K562 (cell line): ENCODE data around the gene ADCY4. TPM values are rescaled to one million over a fixed set of nuclear protein-coding genes. Genes with fewer than 3 reads are reported as not detected.
A peak's percentile ranks its signal among the peaks of the same experiment; 100 is the strongest.

ENCODE experiments used
- CBX2 ChIP-seq: fragments of 200-600 bp; sonication (generic); IDR thresholded peaks from one replicate; pipeline ENCODE4 v1.6.1; 2012; ENCODE audit warnings: mild to moderate bottlenecking, low read length, inconsistent platforms; ENCODE audit not compliant: insufficient read depth, poor library complexity, severe bottlenecking
- ETV5 ChIP-seq: sonication (generic); formaldehyde crosslinking; IDR thresholded peaks from 2 replicates; pipeline ENCODE4 v1.4.0; 2020; ENCODE audit warnings: low read depth, mild to moderate bottlenecking, missing genetic modification reagents
- HEY1 ChIP-seq: fragments of 250-450 bp; sonication (Bioruptor Pico); IDR thresholded peaks from 2 replicates; pipeline ENCODE4 v1.5.0; 2020; ENCODE audit warnings: mild to moderate bottlenecking, moderate library complexity, borderline replicate concordance
- NFATC3 ChIP-seq: fragments of 450-650 bp; IDR thresholded peaks from 2 replicates; pipeline ENCODE4 v1.6.1; 2017; ENCODE audit warnings: mild to moderate bottlenecking
- RAD51 ChIP-seq: fragments of 450-650 bp; IDR thresholded peaks from 2 replicates; pipeline ENCODE4 v1.7.1; 2016; ENCODE audit warnings: low read depth, mild to moderate bottlenecking, borderline replicate concordance
- SIN3B ChIP-seq: fragments of 450-650 bp; IDR thresholded peaks from 2 replicates; pipeline ENCODE4 v1.6.1; 2017; ENCODE audit warnings: low read depth, mild to moderate bottlenecking, moderate library complexity
- SREBF2 ChIP-seq: sonication (generic); formaldehyde crosslinking; IDR thresholded peaks from 2 replicates; pipeline ENCODE4 v1.4.0; 2020; ENCODE audit warnings: mild to moderate bottlenecking, missing genetic modification reagents
- TOE1 ChIP-seq, 2 experiments: fragments of 450-650 bp in 1 of 2; sonication (generic) in 1 of 2; formaldehyde crosslinking in 1 of 2; IDR thresholded peaks; 2 replicates each; pipeline versions ENCODE4 v1.7.1 to v1.8.0; 2016 to 2022; ENCODE audit warnings: borderline replicate concordance in 2 of 2, mild to moderate bottlenecking in 2 of 2, antibody characterized with exemption in 1 of 2, inconsistent platforms in 1 of 2, low read depth in 1 of 2, missing genetic modification reagents in 1 of 2, moderate library complexity in 1 of 2
- ZC3H4 ChIP-seq: sonication (generic); formaldehyde crosslinking; IDR thresholded peaks from 2 replicates; pipeline ENCODE4 v1.9.0; 2021; ENCODE audit warnings: missing genetic modification reagents, borderline replicate concordance
- polyA plus RNA-seq, 8 experiments: library from polyadenylated mRNA; depleted of rRNA in 4 of 8; stranded (reverse) in 5 of 8; unstranded in 3 of 8; fragments of >200 nt; fragmentation: Nextera tagmentation in 2 of 8; fragmentation: Illumina TruSeq in 1 of 8; extraction: Ambion mirVana in 2 of 8; extraction: Trizol in 1 of 8; gene quantifications; 2 replicates each; pipeline versions ENCODE4 v1.2.1 to v1.2.3, GENCODE V29; 2011 to 2014; ENCODE audit warnings: inconsistent platforms in 1 of 8, missing spikeins in 1 of 8
- total RNA-seq, 7 experiments: library from RNA; depleted of rRNA in 6 of 7; stranded (reverse); fragments of >200 nt in 6 of 7; fragmentation: Illumina TruSeq in 2 of 7; extraction: Trizol in 2 of 7; gene quantifications; 2 replicates each; pipeline versions ENCODE4 v1.2.1 to v1.2.3, GENCODE V29; 2011 to 2021; ENCODE audit warnings: low replicate concordance in 1 of 7
- TF ChIP-seq, protein P1 (sequence below): fragments of 450-650 bp; formaldehyde crosslinking; IDR thresholded peaks from 2 replicates; pipeline ENCODE4 v1.4.0; 2020; ENCODE audit warnings: mild to moderate bottlenecking, moderate library complexity
- TF ChIP-seq, protein P2 (sequence below), 2 experiments: fragments of 450-650 bp; conservative IDR thresholded peaks; 2 replicates each; pipeline ENCODE4 v1.6.1; 2017; ENCODE audit warnings: mild to moderate bottlenecking in 2 of 2, moderate library complexity in 2 of 2
- TF ChIP-seq, protein P3 (sequence below), 2 experiments: fragments of 450-650 bp; IDR thresholded peaks; 2 replicates each; pipeline ENCODE4 v1.6.1; 2016; ENCODE audit warnings: mild to moderate bottlenecking in 2 of 2, borderline replicate concordance in 1 of 2, low read depth in 1 of 2, moderate library complexity in 1 of 2
- TF ChIP-seq, protein P4 (sequence below): fragments of 450-650 bp; formaldehyde crosslinking; IDR thresholded peaks from 2 replicates; pipeline ENCODE4 v1.4.0; 2020; ENCODE audit warnings: mild to moderate bottlenecking

Gene ADCY4
- total and polyA plus RNA-seq, 9 of the 15 experiments (the other 6 are each of a cell fraction or from before 2014, with no cell fraction given): 0.04 to 0.31 (median 0.15) TPM; not detected in 2

DNA sequence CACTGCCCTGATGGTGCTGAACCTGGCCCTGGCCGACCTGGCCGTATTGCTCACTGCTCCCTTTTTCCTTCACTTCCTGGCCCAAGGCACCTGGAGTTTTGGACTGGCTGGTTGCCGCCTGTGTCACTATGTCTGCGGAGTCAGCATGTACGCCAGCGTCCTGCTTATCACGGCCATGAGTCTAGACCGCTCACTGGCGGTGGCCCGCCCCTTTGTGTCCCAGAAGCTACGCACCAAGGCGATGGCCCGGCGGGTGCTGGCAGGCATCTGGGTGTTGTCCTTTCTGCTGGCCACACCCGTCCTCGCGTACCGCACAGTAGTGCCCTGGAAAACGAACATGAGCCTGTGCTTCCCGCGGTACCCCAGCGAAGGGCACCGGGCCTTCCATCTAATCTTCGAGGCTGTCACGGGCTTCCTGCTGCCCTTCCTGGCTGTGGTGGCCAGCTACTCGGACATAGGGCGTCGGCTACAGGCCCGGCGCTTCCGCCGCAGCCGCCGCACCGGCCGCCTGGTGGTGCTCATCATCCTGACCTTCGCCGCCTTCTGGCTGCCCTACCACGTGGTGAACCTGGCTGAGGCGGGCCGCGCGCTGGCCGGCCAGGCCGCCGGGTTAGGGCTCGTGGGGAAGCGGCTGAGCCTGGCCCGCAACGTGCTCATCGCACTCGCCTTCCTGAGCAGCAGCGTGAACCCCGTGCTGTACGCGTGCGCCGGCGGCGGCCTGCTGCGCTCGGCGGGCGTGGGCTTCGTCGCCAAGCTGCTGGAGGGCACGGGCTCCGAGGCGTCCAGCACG is 18.9 kb downstream of the ADCY4 start (continued):
- TF ChIP-seq, protein P1, sequence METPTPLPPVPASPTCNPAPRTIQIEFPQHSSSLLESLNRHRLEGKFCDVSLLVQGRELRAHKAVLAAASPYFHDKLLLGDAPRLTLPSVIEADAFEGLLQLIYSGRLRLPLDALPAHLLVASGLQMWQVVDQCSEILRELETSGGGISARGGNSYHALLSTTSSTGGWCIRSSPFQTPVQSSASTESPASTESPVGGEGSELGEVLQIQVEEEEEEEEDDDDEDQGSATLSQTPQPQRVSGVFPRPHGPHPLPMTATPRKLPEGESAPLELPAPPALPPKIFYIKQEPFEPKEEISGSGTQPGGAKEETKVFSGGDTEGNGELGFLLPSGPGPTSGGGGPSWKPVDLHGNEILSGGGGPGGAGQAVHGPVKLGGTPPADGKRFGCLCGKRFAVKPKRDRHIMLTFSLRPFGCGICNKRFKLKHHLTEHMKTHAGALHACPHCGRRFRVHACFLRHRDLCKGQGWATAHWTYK: peak; percentile 55; the same call in 1 of the 2 replicates
- TF ChIP-seq ETV5 (CRISPR knock-in tag) (peak; percentile 92), RAD51 (peak; percentile 20; the same call in 1 of the 2 replicates), HEY1 (CRISPR knock-in tag) (no peak), TOE1 (IDR thresholded peaks at IDR 0.05; ENCODE audit: borderline replicate concordance) (no peak), TOE1 (CRISPR knock-in tag; IDR thresholded peaks at IDR 0.05; ENCODE audit: borderline replicate concordance, low read depth) (no peak), SREBF2 (CRISPR knock-in tag) (no peak), ZC3H4 (no peak), NFATC3 (no peak), CBX2 (no peak), SIN3B (no peak)
- TF ChIP-seq, protein P2, sequence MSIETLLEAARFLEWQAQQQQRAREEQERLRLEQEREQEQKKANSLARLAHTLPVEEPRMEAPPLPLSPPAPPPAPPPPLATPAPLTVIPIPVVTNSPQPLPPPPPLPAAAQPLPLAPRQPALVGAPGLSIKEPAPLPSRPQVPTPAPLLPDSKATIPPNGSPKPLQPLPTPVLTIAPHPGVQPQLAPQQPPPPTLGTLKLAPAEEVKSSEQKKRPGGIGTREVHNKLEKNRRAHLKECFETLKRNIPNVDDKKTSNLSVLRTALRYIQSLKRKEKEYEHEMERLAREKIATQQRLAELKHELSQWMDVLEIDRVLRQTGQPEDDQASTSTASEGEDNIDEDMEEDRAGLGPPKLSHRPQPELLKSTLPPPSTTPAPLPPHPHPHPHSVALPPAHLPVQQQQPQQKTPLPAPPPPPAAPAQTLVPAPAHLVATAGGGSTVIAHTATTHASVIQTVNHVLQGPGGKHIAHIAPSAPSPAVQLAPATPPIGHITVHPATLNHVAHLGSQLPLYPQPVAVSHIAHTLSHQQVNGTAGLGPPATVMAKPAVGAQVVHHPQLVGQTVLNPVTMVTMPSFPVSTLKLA (conservative IDR thresholded peaks at IDR 0.05): peak; percentile 48 to 76; a peak in 3 of 4 replicates
- TF ChIP-seq, protein P3, sequence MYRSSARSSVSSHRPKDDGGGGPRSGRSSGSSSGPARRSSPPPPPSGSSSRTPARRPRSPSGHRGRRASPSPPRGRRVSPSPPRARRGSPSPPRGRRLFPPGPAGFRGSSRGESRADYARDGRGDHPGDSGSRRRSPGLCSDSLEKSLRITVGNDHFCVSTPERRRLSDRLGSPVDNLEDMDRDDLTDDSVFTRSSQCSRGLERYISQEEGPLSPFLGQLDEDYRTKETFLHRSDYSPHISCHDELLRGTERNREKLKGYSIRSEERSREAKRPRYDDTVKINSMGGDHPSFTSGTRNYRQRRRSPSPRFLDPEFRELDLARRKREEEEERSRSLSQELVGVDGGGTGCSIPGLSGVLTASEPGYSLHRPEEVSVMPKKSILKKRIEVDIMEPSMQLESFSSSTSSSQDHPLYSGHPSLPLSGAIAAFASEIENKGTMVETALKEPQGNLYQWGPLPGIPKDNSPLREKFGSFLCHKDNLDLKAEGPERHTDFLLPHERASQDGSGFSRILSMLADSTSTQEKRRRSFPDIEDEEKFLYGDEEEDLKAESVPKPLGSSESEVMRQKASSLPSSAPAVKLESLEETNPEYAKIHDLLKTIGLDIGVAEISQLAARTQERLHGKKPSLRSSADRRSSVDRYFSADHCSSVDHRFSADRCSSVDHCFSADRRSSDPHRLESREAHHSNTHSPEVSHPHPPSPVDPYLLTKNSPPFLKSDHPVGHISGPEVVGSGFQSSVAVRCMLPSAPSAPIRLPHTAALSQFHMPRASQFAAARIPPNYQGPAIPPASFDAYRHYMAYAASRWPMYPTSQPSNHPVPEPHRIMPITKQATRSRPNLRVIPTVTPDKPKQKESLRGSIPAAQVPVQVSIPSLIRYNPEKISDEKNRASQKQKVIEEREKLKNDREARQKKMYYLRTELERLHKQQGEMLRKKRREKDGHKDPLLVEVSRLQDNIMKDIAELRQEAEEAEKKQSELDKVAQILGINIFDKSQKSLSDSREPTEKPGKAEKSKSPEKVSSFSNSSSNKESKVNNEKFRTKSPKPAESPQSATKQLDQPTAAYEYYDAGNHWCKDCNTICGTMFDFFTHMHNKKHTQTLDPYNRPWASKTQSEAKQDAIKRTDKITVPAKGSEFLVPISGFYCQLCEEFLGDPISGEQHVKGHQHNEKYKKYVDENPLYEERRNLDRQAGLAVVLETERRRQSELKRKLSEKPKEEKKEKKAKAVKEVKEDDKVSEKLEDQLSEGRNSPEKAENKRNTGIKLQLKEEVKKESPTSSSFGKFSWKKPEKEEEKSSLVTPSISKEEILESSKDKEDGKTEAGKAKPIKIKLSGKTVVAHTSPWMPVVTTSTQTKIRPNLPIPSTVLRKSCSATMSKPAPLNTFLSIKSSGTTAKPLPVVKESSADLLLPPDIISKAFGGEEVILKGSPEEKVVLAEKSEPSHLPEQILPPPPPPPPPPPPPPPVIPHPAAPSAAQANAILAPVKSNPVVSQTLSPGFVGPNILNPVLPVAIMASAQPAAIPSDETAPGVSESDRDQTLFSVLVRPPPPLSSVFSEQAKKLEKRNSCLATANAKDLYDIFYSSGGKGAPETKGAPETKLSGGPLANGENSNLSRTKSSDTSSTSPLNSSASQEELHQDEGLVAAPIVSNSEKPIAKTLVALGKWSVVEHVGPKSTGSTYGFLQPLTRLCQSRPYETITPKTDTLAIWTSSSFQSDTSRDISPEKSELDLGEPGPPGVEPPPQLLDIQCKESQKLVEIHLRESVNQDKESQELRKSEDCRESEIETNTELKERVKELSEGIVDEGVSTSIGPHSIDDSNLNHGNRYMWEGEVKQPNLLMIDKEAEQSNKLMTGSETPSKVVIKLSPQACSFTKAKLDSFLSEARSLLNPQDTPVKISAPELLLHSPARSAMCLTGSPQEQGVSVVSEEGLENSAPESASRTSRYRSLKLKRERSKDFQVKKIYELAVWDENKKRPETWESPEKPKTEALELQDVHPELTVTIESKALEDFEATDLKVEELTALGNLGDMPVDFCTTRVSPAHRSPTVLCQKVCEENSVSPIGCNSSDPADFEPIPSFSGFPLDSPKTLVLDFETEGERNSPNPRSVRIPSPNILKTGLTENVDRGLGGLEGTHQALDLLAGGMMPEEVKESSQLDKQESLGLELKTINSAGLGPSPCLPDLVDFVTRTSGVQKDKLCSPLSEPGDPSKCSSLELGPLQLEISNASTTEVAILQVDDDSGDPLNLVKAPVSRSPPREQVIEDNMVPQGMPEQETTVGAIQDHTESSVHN (IDR thresholded peaks at IDR 0.05; ENCODE audit: borderline replicate concordance in 1 of 2, low read depth in 1 of 2): no peak
- TF ChIP-seq, protein P4, sequence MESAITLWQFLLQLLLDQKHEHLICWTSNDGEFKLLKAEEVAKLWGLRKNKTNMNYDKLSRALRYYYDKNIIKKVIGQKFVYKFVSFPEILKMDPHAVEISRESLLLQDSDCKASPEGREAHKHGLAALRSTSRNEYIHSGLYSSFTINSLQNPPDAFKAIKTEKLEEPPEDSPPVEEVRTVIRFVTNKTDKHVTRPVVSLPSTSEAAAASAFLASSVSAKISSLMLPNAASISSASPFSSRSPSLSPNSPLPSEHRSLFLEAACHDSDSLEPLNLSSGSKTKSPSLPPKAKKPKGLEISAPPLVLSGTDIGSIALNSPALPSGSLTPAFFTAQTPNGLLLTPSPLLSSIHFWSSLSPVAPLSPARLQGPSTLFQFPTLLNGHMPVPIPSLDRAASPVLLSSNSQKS: no peak
